ENCODE measurements around the gene NKAP. TPM values are rescaled to one million over a fixed set of nuclear protein-coding genes. Genes with fewer than 3 reads are reported as not detected.
A peak's percentile ranks its signal among the peaks of the same experiment; 100 is the strongest.

NKAP gene
- total RNA-seq, 1 experiment from 2014 or later = 17.3 TPM

GRCh38 chrX:119871599-119872395 lies 71.8 kb downstream of the NKAP start, which contains the start of the genes NDUFA1 and RNF113A:
Gene NDUFA1, plus strand, starts transcription at chrX:119871832. Its CDS starts 80 bp downstream, at chrX:119871912.
Gene RNF113A, minus strand, starts transcription at chrX:119871733. Its CDS starts 120 bp downstream, at chrX:119871613.
- peak; percentile 87 for DNase-seq (ENCODE audit: extremely low read depth, low read depth)

DNA sequence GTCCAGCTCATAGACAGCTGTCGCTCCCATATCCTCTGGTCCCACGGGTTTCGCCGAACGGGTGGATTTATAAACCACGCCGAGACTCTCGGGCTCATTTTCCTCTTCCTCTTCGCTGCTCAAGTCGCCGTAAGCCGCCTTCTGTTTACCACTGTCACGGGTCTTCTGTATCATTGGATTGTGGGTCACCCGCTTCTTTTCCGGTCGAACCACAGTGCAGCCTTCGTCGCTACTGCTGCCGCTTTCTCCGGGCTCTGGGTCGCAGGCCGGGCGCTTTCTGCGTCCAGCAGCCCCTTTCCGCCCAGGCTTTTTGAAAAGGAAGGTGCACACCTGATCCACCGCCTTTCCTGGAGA lies 72.3 kb downstream of the NKAP start:
- DNase-seq (ENCODE audit: extremely low read depth, low read depth) = no peak

Other genes with a start within 250 kb of the NKAP start
- not detected in 2 replicates for gene SOWAHD, start 185.2 kb downstream of the NKAP start, total RNA-seq (2014; rRNA removed; shearing (Covaris generic))
- 6,322 and 6,424 TPM in 2 replicates for gene RPL39, start 152.1 kb downstream of the NKAP start, total RNA-seq (2014; rRNA removed; shearing (Covaris generic))
- gene UPF3B, start 90.8 kb downstream of the NKAP start, total RNA-seq (2014; rRNA removed; shearing (Covaris generic)) = 6.6 and 11.6 TPM in 2 replicates
- 26.2 and 30.3 TPM in 2 replicates for gene RNF113A, start 72.0 kb downstream of the NKAP start, total RNA-seq (2014; rRNA removed; shearing (Covaris generic))
- gene NDUFA1, start 71.9 kb downstream of the NKAP start, total RNA-seq (2014; rRNA removed; shearing (Covaris generic)) = 194 and 198 TPM in 2 replicates
- gene AKAP14, start 47.9 kb downstream of the NKAP start, total RNA-seq (2014; rRNA removed; shearing (Covaris generic)) = not detected in 2 replicates
- gene RHOXF2B, start 133.9 kb upstream of the NKAP start, total RNA-seq (2014; rRNA removed; shearing (Covaris generic)) = 0.23 TPM in 1 of 2 replicates, not detected in the other
- gene RHOXF1, start 172.2 kb upstream of the NKAP start, total RNA-seq (2014; rRNA removed; shearing (Covaris generic)) = not detected in 2 replicates
- not detected in 2 replicates for gene RHOXF2, start 214.9 kb upstream of the NKAP start, total RNA-seq (2014; rRNA removed; shearing (Covaris generic))